ENCODE data around the gene GAL3ST1.

The GAL3ST1 gene

DNA sequence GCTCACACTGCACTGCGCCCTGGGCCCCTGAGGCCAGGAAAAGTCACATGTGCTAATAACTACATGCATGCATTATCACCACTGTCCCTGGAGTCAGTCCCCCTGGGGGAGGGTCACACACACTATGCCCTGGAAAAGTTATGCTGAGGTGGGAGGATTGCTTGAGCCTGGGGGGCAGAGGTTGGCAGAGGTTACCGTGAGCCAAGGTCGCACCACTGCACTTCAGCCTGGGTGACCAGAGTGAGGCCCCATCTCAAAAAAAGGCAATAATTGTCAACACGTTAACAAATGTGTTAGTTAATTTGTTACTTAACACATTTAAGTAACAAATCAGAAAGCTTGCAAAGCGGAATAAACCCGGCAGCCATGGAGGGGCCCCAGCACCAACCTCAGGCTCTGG lies 14.6 kb downstream of the GAL3ST1 start:
- Histone ChIP-seq H3K14ac (ENCODE audit: low read length in 2 of 2) (no peak overlapping the region), H4K8ac (ENCODE audit: low read length) (no peak overlapping the region), H3K27ac (ENCODE audit: low read length, poor library complexity, severe bottlenecking) (peak overlapping the region; percentile 24), H3K79me1 (replicated peaks; ENCODE audit: low read length, poor library complexity, severe bottlenecking) (peaks cover 18% of the 10 kb centered on the region), H3K9ac (ENCODE audit: low read length) (no peak overlapping the region), H3K4me3 (ENCODE audit: insufficient read depth in 1 of 2, low read depth in 1 of 2, low read length in 2 of 2) (no peak overlapping the region), H4K91ac (ENCODE audit: low read length) (no peak overlapping the region), H2AFZ (ENCODE audit: low read depth, low read length) (no peak overlapping the region), H3K36me3 (ENCODE audit: control insufficient read depth in 1 of 2, insufficient read depth in 2 of 2, low read depth in 1 of 2, low read length in 2 of 2) (peaks cover 0 to 30% of the 10 kb centered on the region in 2 experiments), H3K4ac (ENCODE audit: low read depth in 1 of 2, low read length in 2 of 2) (no peak overlapping the region), H3K4me2 (ENCODE audit: low read length, poor library complexity, severe bottlenecking) (no peak overlapping the region), H2BK120ac (ENCODE audit: low read depth, low read length) (no peak overlapping the region), H2AK5ac (ENCODE audit: low read length, severe bottlenecking) (no peak overlapping the region), H3K23ac (ENCODE audit: low read length in 2 of 2) (no peak overlapping the region), H3K27me3 (ENCODE audit: control insufficient read depth in 1 of 2, insufficient read depth in 1 of 2, low read length in 2 of 2) (peaks cover 0 to 32% of the 10 kb centered on the region in 2 experiments), H2BK5ac (ENCODE audit: low read depth, low read length, poor library complexity, severe bottlenecking) (no peak overlapping the region), H3K4me1 (ENCODE audit: control insufficient read depth, insufficient read depth, low read depth, low read length) (peaks cover 43% of the 10 kb centered on the region), H2BK12ac (ENCODE audit: low read length in 2 of 2) (no peak overlapping the region), H3K18ac (ENCODE audit: low read depth in 1 of 2, low read length in 2 of 2) (no peak overlapping the region), H3K9me3 (ENCODE audit: control insufficient read depth, low read length) (no peaks in the 10 kb centered on the region), H2BK15ac (ENCODE audit: low read depth, poor library complexity, severe bottlenecking) (no peak overlapping the region)
- WGBS, result 77% methylated on average over 6 of the region's 6 CpGs
- no peak for DNase-seq

DNA sequence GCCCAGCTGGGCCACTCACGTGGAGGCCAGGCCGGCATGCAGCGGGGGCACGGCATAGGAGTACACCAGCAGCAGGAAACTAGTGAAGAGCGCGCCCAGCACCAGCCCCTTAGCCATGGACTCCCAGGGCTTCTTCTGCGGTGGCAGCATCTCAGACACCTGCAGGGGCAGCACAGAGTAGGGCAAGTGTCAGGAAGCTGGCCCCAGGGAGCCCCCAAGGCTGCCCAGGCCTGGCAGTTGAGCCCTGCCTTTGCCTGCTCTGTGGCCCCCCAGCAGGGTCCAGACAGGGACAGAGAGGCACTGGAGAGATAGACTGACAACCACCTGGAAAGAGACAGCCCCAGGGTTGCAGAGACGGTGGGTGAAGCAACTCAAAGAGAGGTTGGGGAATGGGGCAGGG lies 17.2 kb downstream of the GAL3ST1 start:
- Histone ChIP-seq H3K4me3 (ENCODE audit: insufficient read depth in 1 of 2, low read depth in 1 of 2, low read length in 2 of 2) (no peak overlapping the region), H3K27me3 (ENCODE audit: control insufficient read depth in 1 of 2, insufficient read depth in 1 of 2, low read length in 2 of 2) (peaks cover 0 to 18% of the 10 kb centered on the region in 2 experiments), H3K18ac (ENCODE audit: low read depth in 1 of 2, low read length in 2 of 2) (no peak overlapping the region), H2BK15ac (ENCODE audit: low read depth, poor library complexity, severe bottlenecking) (no peak overlapping the region), H2AFZ (ENCODE audit: low read depth, low read length) (no peak overlapping the region), H3K23ac (ENCODE audit: low read length in 2 of 2) (no peak overlapping the region), H3K14ac (ENCODE audit: low read length in 2 of 2) (peak overlapping the region in 1 of 2 experiments; percentile 23), H2BK5ac (ENCODE audit: low read depth, low read length, poor library complexity, severe bottlenecking) (no peak overlapping the region), H3K27ac (ENCODE audit: low read length, poor library complexity, severe bottlenecking) (no peak overlapping the region), H3K4ac (ENCODE audit: low read depth in 1 of 2, low read length in 2 of 2) (no peak overlapping the region), H3K9me3 (ENCODE audit: control insufficient read depth, low read length) (no peaks in the 10 kb centered on the region), H3K9ac (ENCODE audit: low read length) (no peak overlapping the region), H2BK12ac (ENCODE audit: low read length in 2 of 2) (no peak overlapping the region), H3K4me1 (ENCODE audit: control insufficient read depth, insufficient read depth, low read depth, low read length) (peaks cover 29% of the 10 kb centered on the region), H4K8ac (ENCODE audit: low read length) (no peak overlapping the region), H4K91ac (ENCODE audit: low read length) (no peak overlapping the region), H3K79me1 (replicated peaks; ENCODE audit: low read length, poor library complexity, severe bottlenecking) (peaks cover 17% of the 10 kb centered on the region), H3K4me2 (ENCODE audit: low read length, poor library complexity, severe bottlenecking) (no peak overlapping the region), H2AK5ac (ENCODE audit: low read length, severe bottlenecking) (no peak overlapping the region), H2BK120ac (ENCODE audit: low read depth, low read length) (no peak overlapping the region), H3K36me3 (ENCODE audit: control insufficient read depth in 1 of 2, insufficient read depth in 2 of 2, low read depth in 1 of 2, low read length in 2 of 2) (peaks cover 0 to 43% of the 10 kb centered on the region in 2 experiments)
- DNase-seq, result no peak
- 82% methylated on average over 8 of the region's 8 CpGs for WGBS

- Histone ChIP-seq H3K9ac (ENCODE audit: low read length) (no peak overlapping the region), H4K91ac (ENCODE audit: low read length) (no peak overlapping the region), H3K23ac (ENCODE audit: low read length in 2 of 2) (no peak overlapping the region), H3K4me1 (ENCODE audit: control insufficient read depth, insufficient read depth, low read depth, low read length) (peaks cover 22% of the 10 kb centered on the region), H3K27ac (ENCODE audit: low read length, poor library complexity, severe bottlenecking) (no peak overlapping the region), H2BK120ac (ENCODE audit: low read depth, low read length) (no peak overlapping the region), H2AFZ (ENCODE audit: low read depth, low read length) (no peak overlapping the region), H3K18ac (ENCODE audit: low read depth in 1 of 2, low read length in 2 of 2) (no peak overlapping the region), H3K4me3 (ENCODE audit: insufficient read depth in 1 of 2, low read depth in 1 of 2, low read length in 2 of 2) (no peak overlapping the region), H2BK15ac (ENCODE audit: low read depth, poor library complexity, severe bottlenecking) (no peak overlapping the region), H3K36me3 (ENCODE audit: control insufficient read depth in 1 of 2, insufficient read depth in 2 of 2, low read depth in 1 of 2, low read length in 2 of 2) (peaks cover 0 to 43% of the 10 kb centered on the region in 2 experiments), H3K4me2 (ENCODE audit: low read length, poor library complexity, severe bottlenecking) (no peak overlapping the region), H3K9me3 (ENCODE audit: control insufficient read depth, low read length) (no peaks in the 10 kb centered on the region), H2AK5ac (ENCODE audit: low read length, severe bottlenecking) (no peak overlapping the region), H2BK5ac (ENCODE audit: low read depth, low read length, poor library complexity, severe bottlenecking) (no peak overlapping the region), H3K27me3 (ENCODE audit: control insufficient read depth in 1 of 2, insufficient read depth in 1 of 2, low read length in 2 of 2) (peaks cover 0 to 9% of the 10 kb centered on the region in 2 experiments), H4K8ac (ENCODE audit: low read length) (no peak overlapping the region), H2BK12ac (ENCODE audit: low read length in 2 of 2) (no peak overlapping the region), H3K14ac (ENCODE audit: low read length in 2 of 2) (no peak overlapping the region), H3K79me1 (replicated peaks; ENCODE audit: low read length, poor library complexity, severe bottlenecking) (peaks cover 17% of the 10 kb centered on the region), H3K4ac (ENCODE audit: low read depth in 1 of 2, low read length in 2 of 2) (no peak overlapping the region)
- 86% methylated on average over 5 of the region's 6 CpGs for WGBS
- no peak for DNase-seq
These were observed 18.1 kb downstream of the GAL3ST1 start for GRCh38 chr22:30556388-30556787.

- 94% methylated on average over 73 of the region's 73 CpGs for WGBS
- no peak for DNase-seq
These were observed 18.9 kb downstream of the GAL3ST1 start for GRCh38 chr22:30555282-30556210.

More at GRCh38 chr22:30555282-30556210, 18.9 kb downstream of the GAL3ST1 start:
- no peak overlapping the region for H2BK15ac ChIP-seq (ENCODE audit: low read depth, poor library complexity, severe bottlenecking)
- no peak overlapping the region for H3K27ac ChIP-seq (ENCODE audit: low read length, poor library complexity, severe bottlenecking)
- H2AK5ac ChIP-seq (ENCODE audit: low read length, severe bottlenecking), result no peak overlapping the region
- H3K9ac ChIP-seq (ENCODE audit: low read length), result no peak overlapping the region
- H3K4me2 ChIP-seq (ENCODE audit: low read length, poor library complexity, severe bottlenecking), result no peak overlapping the region
- H3K27me3 ChIP-seq (ENCODE audit: control insufficient read depth in 1 of 2, insufficient read depth in 1 of 2, low read length in 2 of 2), result peaks cover 0 to 12% of the 10 kb centered on the region in 2 experiments
- H3K4me1 ChIP-seq (ENCODE audit: control insufficient read depth, insufficient read depth, low read depth, low read length), result peaks cover 14% of the 10 kb centered on the region
- H2BK120ac ChIP-seq (ENCODE audit: low read depth, low read length), result no peak overlapping the region
- H3K18ac ChIP-seq (ENCODE audit: low read depth in 1 of 2, low read length in 2 of 2), result no peak overlapping the region
- no peak overlapping the region for H2BK12ac ChIP-seq (ENCODE audit: low read length in 2 of 2)
- H3K36me3 ChIP-seq (ENCODE audit: control insufficient read depth in 1 of 2, insufficient read depth in 2 of 2, low read depth in 1 of 2, low read length in 2 of 2), result peaks cover 0 to 46% of the 10 kb centered on the region in 2 experiments
- no peaks in the 10 kb centered on the region for H3K9me3 ChIP-seq (ENCODE audit: control insufficient read depth, low read length)
- H2BK5ac ChIP-seq (ENCODE audit: low read depth, low read length, poor library complexity, severe bottlenecking), result no peak overlapping the region
- peak overlapping the region in 1 of 2 experiments; percentile 11 for H3K4me3 ChIP-seq (ENCODE audit: insufficient read depth in 1 of 2, low read depth in 1 of 2, low read length in 2 of 2)
- H4K91ac ChIP-seq (ENCODE audit: low read length), result no peak overlapping the region
- H2AFZ ChIP-seq (ENCODE audit: low read depth, low read length), result no peak overlapping the region
- no peak overlapping the region for H4K8ac ChIP-seq (ENCODE audit: low read length)
- H3K4ac ChIP-seq (ENCODE audit: low read depth in 1 of 2, low read length in 2 of 2), result no peak overlapping the region
- H3K79me1 ChIP-seq (replicated peaks; ENCODE audit: low read length, poor library complexity, severe bottlenecking), result peaks cover 16% of the 10 kb centered on the region
- H3K14ac ChIP-seq (ENCODE audit: low read length in 2 of 2), result no peak overlapping the region
- no peak overlapping the region for H3K23ac ChIP-seq (ENCODE audit: low read length in 2 of 2)

All from mesenchymal stem cell (in vitro differentiated cells and primary cell).